H1 (cell line): ENCODE results near the gene EPHB1.

Source experiments
- EGR1 ChIP-seq: IDR thresholded peaks from 2 replicates; pipeline ENCODE4 v1.6.1; 2011; ENCODE audit warnings: low read depth, low read length, borderline replicate concordance
- EZH2 ChIP-seq: fragments of 200-600 bp; sonication (generic); IDR thresholded peaks from 2 replicates; pipeline ENCODE4 v1.7.1; 2012; ENCODE audit warnings: low read depth, mild to moderate bottlenecking, moderate library complexity, low read length, inconsistent platforms; ENCODE audit not compliant: severe bottlenecking
- HDAC6 ChIP-seq: IDR thresholded peaks from one replicate; pipeline ENCODE4 v1.7.1; 2012; ENCODE audit warnings: low read depth, mild to moderate bottlenecking, inconsistent platforms, low read length, moderate library complexity
- JUND ChIP-seq: IDR thresholded peaks from 2 replicates; pipeline ENCODE4 v1.6.1; 2011; ENCODE audit warnings: mild to moderate bottlenecking, improper control_type of control experiment, low read length
- NRF1 ChIP-seq: IDR thresholded peaks from 2 replicates; pipeline ENCODE4 v1.6.1; 2011; ENCODE audit warnings: mild to moderate bottlenecking, low read depth, low read length, improper control_type of control experiment
- POLR2A ChIP-seq, 2 experiments: IDR thresholded peaks; 1 replicate in 1 of 2; 2 replicates in 1 of 2; pipeline ENCODE4 v1.6.1; 2011; ENCODE audit warnings: low read depth in 2 of 2, low read length in 2 of 2, mild to moderate bottlenecking in 2 of 2; ENCODE audit errors: control extremely low read depth in 1 of 2
- RAD21 ChIP-seq, 2 experiments: IDR thresholded peaks in 1 of 2; conservative IDR thresholded peaks in 1 of 2; 2 replicates each; pipeline ENCODE4 v1.6.1; 2011; ENCODE audit warnings: low read depth in 2 of 2, low read length in 2 of 2, improper control_type of control experiment in 1 of 2, inconsistent platforms in 1 of 2, mild to moderate bottlenecking in 1 of 2, moderate library complexity in 1 of 2
- RBBP5 ChIP-seq: IDR thresholded peaks from 2 replicates; pipeline ENCODE4 v1.7.1; 2012; ENCODE audit warnings: low read depth, mild to moderate bottlenecking, inconsistent platforms, low read length, moderate library complexity, borderline replicate concordance
- SIN3A ChIP-seq, 2 experiments: IDR thresholded peaks in 1 of 2; conservative IDR thresholded peaks in 1 of 2; 2 replicates each; pipeline ENCODE4 v1.6.1; 2011 to 2012; ENCODE audit warnings: low read length in 2 of 2, improper control_type of control experiment in 1 of 2, low read depth in 1 of 2, mild to moderate bottlenecking in 1 of 2
- SP1 ChIP-seq: IDR thresholded peaks from 2 replicates; pipeline ENCODE4 v1.6.1; 2011; ENCODE audit warnings: low read depth, low read length
- SRF ChIP-seq: IDR thresholded peaks from 2 replicates; pipeline ENCODE4 v1.6.1; 2011; ENCODE audit warnings: mild to moderate bottlenecking, low read depth, low read length, moderate library complexity
- ZNF274 ChIP-seq: IDR thresholded peaks from 2 replicates; pipeline ENCODE4 v1.7.0; 2012; ENCODE audit warnings: low read length, borderline replicate concordance; ENCODE audit errors: extremely low read depth
- TF ChIP-seq, protein P1 (sequence below), 3 experiments: IDR thresholded peaks; 1 replicate in 2 of 3; 2 replicates in 1 of 3; pipeline versions ENCODE4 v1.5.1 to v1.6.1; 2011; ENCODE audit warnings: low read length in 3 of 3, mild to moderate bottlenecking in 3 of 3, inconsistent platforms in 2 of 3, low read depth in 1 of 3, moderate library complexity in 1 of 3; ENCODE audit not compliant: insufficient read depth in 1 of 3; ENCODE audit errors: control extremely low read depth in 1 of 3
- TF ChIP-seq, protein P2 (sequence below): IDR thresholded peaks from 2 replicates; pipeline ENCODE4 v1.6.1; 2012; ENCODE audit warnings: inconsistent platforms

DNA sequence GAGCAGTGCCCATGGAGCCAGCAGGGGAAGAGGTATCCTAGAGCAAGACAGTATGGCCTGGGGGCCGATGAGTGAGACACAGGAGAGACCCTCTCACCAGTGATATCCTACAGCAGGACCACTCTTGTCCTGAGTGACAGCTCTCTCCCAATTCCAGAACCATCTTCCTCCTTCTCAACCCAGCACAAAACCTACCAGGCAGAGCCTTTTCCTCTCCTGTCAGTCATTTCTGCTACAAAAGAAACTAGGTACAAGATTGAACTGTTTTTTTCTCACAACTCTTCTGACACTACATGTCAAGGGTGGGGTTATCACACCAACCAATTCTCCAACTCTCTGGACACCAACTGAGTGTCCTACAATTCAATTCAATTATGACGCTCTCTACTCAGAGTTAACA is 506.6 kb downstream of the EPHB1 start:
- TF ChIP-seq, protein P1, sequence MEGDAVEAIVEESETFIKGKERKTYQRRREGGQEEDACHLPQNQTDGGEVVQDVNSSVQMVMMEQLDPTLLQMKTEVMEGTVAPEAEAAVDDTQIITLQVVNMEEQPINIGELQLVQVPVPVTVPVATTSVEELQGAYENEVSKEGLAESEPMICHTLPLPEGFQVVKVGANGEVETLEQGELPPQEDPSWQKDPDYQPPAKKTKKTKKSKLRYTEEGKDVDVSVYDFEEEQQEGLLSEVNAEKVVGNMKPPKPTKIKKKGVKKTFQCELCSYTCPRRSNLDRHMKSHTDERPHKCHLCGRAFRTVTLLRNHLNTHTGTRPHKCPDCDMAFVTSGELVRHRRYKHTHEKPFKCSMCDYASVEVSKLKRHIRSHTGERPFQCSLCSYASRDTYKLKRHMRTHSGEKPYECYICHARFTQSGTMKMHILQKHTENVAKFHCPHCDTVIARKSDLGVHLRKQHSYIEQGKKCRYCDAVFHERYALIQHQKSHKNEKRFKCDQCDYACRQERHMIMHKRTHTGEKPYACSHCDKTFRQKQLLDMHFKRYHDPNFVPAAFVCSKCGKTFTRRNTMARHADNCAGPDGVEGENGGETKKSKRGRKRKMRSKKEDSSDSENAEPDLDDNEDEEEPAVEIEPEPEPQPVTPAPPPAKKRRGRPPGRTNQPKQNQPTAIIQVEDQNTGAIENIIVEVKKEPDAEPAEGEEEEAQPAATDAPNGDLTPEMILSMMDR (IDR thresholded peaks at IDR 0.05; ENCODE audit: control extremely low read depth in 1 of 3, insufficient read depth in 1 of 3, low read depth in 1 of 3, low read length in 3 of 3), result no peak
- TF ChIP-seq POLR2A (IDR thresholded peaks at IDR 0.05; ENCODE audit: control extremely low read depth in 1 of 2, low read depth in 2 of 2, low read length in 2 of 2) (no peak), NRF1 (no peak), EZH2 (no peak), RAD21 (IDR thresholded peaks at IDR 0.05 in 1 of 2, conservative IDR thresholded peaks at IDR 0.05 in 1 of 2; ENCODE audit: low read depth in 2 of 2, low read length in 2 of 2) (no peak), ZNF274 (no peak), EGR1 (no peak), RBBP5 (no peak), HDAC6 (no peak), SP1 (no peak), SRF (no peak), JUND (no peak), SIN3A (conservative IDR thresholded peaks at IDR 0.05 in 1 of 2, IDR thresholded peaks at IDR 0.05 in 1 of 2; ENCODE audit: low read depth in 1 of 2, low read length in 2 of 2) (no peak)
- TF ChIP-seq, protein P2, sequence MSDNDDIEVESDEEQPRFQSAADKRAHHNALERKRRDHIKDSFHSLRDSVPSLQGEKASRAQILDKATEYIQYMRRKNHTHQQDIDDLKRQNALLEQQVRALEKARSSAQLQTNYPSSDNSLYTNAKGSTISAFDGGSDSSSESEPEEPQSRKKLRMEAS, result no peak
